H1 (cell line): ENCODE measurements around the gene SNRNP200.

ENCODE experiments used
- BRCA1 ChIP-seq: IDR thresholded peaks from 2 replicates; pipeline ENCODE4 v1.6.1; 2012; ENCODE audit warnings: low read depth, low read length, improper control_type of control experiment
- POLR2A ChIP-seq, 2 experiments: IDR thresholded peaks; 1 replicate in 1 of 2; 2 replicates in 1 of 2; pipeline ENCODE4 v1.6.1; 2011; ENCODE audit warnings: low read depth in 2 of 2, low read length in 2 of 2, mild to moderate bottlenecking in 2 of 2; ENCODE audit errors: control extremely low read depth in 1 of 2
- RXRA ChIP-seq: IDR thresholded peaks from 2 replicates; pipeline ENCODE4 v1.6.1; 2011; ENCODE audit warnings: low read depth, mild to moderate bottlenecking, low read length, moderate library complexity; ENCODE audit not compliant: insufficient read depth
- SP1 ChIP-seq: IDR thresholded peaks from 2 replicates; pipeline ENCODE4 v1.6.1; 2011; ENCODE audit warnings: low read depth, low read length
- TAF1 ChIP-seq: IDR thresholded peaks from 2 replicates; pipeline ENCODE4 v1.6.1; 2011; ENCODE audit warnings: mild to moderate bottlenecking, low read depth, low read length
- TEAD4 ChIP-seq: IDR thresholded peaks from 2 replicates; pipeline ENCODE4 v1.6.1; 2012; ENCODE audit warnings: low read depth, low read length, inconsistent platforms, mixed read lengths

GRCh38 chr2:96239091-96239490 is 66.3 kb downstream of the SNRNP200 start:
- no peak for TF ChIP-seq POLR2A (IDR thresholded peaks at IDR 0.05; ENCODE audit: control extremely low read depth in 1 of 2, low read depth in 2 of 2, low read length in 2 of 2)
- no peak for TF ChIP-seq TAF1
- no peak for TF ChIP-seq RXRA
- TF ChIP-seq BRCA1, result no peak
- no peak for TF ChIP-seq TEAD4
- TF ChIP-seq SP1, result no peak
